HT1080 (cell line): ENCODE data around the gene TRMU. TPM values are rescaled to one million over a fixed set of nuclear protein-coding genes. Genes with fewer than 3 reads are reported as not detected.
"Not testable (repeated sequence)": the region's sequence is repeated elsewhere in the genome, so short reads cannot be mapped to it uniquely, and the experiment has no call there.

Source experiments
- DNase-seq: peaks from one replicate; pipeline ENCODE4 v3.0.0-alpha.2; 2015; ENCODE audit warnings: low read depth
- total RNA-seq: library from RNA; depleted of rRNA; stranded (reverse); fragments of >200 nt; shearing (Covaris generic); gene quantifications from 2 replicates; pipeline ENCODE4 v1.2.3, GENCODE V29; 2014

The TRMU gene
- total RNA-seq, 1 experiment from 2014 or later: 68.0 TPM

DNA sequence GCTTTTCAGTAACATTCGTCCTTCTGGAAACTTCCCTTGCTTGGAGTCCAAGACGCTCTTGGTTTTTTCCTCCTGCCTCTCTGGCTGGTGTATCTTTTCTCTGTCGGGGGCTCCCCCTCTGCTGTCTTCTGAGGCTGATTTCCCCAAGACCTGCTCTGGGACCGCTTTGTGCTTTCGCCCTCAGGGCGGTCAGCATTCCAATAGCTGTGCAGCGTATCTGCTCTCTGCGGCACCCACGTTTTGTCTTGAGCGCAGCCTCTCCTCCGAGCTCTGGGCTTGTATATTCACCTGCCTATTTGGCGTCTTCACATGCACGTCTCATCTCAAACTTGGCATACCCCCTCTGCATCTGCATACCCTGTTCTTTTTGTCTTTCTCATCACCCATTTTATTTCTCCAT is 36.4 kb upstream of the TRMU start:
- no peak for DNase-seq

GRCh38 chr22:46300491-46300890 is 35.0 kb upstream of the TRMU start:
- no peak for DNase-seq

DNA sequence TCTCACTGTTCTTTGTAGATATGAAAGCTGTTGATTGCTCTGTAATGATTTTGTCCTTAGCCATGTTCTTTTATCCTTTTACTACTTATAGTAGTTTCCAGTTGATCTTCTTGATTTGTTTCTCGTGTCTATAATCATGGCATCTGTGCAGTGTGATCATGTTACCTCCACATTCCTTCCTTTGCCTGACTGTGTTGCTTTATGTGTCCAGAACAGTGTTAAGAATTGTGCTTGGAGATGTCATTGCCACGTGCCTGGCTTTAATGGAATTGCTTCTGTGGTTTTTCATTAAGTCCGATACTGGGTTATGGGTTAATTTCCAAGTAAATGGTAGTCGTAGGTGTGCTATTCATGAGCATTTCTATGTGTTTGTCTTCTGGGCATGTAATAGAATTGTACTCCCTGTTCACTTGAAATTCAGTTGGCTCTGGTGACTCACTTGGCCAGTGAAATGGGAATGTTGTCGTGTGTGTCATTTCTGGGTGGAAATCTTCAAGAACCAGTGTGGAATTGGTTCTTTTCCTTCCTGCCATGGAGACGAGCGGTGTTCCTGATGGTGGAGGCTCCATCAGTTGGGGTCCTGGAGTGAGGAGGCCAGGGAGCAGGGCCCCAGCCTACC is 32.1 kb upstream of the TRMU start:
- DNase-seq: peak; percentile 20

DNA sequence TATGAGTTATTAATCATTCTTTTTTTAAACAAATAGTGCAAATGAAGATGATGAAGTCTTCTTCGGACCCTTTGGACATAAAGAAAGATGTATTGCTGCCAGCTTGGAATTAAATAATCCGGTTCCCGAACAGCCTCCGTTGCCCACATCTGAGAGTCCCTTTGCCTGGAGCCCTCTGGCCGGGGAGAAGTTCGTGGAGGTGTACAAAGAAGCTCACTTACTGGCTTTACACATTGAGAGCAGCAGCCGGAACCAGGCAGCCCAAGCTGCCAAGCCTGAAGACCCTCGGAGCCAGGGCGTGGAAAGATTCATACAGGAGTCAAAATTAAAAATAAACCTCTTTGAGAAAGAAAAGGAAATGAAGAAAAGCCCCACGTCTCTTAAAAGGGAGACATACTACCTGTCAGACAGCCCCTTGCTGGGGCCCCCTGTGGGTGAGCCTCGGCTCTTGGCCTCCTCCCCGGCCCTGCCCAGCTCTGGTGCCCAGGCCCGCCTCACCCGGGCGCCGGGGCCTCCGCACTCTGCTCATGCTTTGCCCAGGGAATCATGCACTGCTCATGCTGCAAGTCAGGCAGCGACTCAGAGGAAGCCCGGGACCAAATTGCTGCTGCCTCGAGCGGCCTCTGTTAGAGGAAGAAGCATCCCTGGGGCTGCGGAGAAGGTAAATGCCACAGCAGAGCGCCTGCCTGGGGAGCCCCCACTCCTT is 27.1 kb upstream of the TRMU start:
- no peak for DNase-seq

DNA sequence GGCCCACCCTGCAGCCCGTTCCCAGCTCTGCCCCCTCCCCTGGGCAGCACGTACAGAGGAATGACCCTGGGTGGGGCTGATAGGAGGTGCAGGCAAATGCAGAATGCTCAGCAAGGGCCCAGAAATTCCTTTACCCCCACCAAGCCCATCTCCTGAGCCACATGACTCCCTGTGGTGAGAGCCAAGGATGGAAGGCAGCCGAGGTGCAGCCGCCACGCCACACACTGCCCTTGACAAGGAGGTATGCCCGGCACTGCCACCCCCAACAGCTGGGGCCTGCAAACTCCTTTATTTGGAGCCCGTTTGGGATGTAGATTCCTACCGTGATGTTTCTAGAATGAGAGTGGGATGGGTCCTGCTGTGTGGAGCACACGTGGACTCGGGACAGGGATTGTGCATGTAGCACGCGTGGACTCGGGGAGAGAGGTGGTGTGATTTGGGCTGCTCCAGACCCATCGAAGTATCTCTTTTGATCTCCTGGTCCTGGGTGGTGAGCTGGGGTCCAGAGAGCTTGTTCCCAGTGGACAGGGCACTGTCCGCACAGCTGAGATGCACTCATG is 25.9 kb upstream of the TRMU start:
- DNase-seq: no peak

DNA sequence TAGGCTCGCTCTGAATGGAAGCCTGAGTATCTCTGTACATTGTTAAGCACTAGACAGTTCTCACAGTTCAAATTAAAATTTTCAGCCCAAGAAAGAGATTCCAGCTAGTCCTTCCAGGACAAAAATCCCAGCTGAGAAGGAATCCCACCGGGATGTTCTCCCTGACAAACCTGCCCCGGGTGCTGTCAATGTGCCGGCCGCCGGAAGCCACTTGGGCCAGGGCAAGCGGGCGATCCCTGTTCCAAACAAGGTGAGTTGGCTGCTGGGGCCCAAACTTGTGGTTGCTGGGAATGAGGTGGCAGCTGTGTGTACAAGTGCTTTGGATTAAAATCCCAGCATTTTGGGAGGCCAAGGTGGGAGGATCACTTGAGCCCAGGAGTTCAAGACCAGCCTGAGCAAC is 23.5 kb upstream of the TRMU start:
- no peak for DNase-seq

GRCh38 chr22:46312848-46313247 is 22.7 kb upstream of the TRMU start:
- DNase-seq: not testable (repeated sequence)

GRCh38 chr22:46315976-46316375 is 19.5 kb upstream of the TRMU start:
- no peak for DNase-seq

DNA sequence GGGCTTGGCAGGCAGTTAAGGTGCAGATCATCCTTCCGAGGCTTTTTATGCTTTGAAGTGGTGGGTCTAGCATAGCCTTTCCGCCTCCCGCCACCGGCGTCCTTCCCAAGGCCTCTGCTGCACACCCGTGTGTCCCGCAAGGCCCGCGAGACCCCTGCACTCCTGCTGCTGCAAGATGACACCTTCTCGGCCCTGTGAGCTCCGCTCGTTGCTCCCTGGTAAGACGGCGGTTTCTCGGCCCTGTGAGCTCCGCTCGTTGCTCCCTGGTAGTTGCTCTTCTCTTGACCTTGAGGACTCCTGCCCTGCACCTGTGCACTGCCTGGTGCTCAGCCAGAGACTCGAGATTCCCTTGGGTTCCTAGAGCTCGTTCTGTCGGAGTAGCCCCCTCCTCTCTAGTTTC is 17.9 kb upstream of the TRMU start:
- DNase-seq: no peak

- DNase-seq: no peak
These were observed 16.9 kb upstream of the TRMU start for GRCh38 chr22:46318576-46318975.

- DNase-seq: no peak
These were observed 16.2 kb upstream of the TRMU start for GRCh38 chr22:46319319-46319718.

- DNase-seq: no peak
These were observed 15.3 kb upstream of the TRMU start for GRCh38 chr22:46320166-46320710.

GRCh38 chr22:46320716-46321386 is 14.7 kb upstream of the TRMU start:
- no peak for DNase-seq

DNA sequence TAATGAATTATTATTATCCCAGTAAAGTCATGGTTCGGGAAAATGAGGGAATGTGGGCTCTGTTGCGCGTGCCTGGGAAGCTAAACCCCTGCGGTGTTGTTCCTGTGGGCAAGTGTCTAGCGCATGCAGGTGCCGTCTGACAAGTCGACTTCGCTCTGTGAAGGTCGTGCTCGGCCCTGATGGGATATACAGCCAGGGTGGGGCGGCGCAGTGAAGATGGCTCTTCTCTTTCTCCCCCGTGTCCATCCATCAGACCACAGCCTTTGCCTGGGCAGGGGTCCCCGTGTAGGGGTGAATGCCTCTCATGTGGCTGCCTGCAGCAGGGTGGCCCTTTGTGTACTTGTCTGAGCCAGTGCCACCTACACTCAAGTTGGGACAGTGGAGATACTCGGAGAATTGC is 12.8 kb upstream of the TRMU start:
- DNase-seq: no peak

DNA sequence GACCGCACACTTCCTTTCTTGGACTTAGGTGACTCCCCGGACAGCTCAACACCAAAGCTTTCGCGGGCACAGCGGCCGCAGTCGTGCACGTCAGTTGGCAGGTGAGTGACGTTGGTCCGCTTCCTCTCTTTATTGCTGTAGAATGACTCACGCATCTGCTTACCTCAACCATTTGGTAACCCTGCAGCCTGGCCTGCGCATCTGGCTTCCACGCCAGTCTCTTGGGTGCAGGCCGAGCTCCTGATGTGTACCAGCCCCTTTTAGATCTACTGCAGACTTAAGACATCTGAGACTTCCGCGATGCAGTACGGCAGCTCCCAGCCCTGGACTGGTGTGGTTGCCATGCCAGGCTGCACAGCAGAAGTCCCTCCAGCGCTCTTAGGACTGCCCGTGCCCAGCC is 12.4 kb upstream of the TRMU start:
- DNase-seq: no peak

DNA sequence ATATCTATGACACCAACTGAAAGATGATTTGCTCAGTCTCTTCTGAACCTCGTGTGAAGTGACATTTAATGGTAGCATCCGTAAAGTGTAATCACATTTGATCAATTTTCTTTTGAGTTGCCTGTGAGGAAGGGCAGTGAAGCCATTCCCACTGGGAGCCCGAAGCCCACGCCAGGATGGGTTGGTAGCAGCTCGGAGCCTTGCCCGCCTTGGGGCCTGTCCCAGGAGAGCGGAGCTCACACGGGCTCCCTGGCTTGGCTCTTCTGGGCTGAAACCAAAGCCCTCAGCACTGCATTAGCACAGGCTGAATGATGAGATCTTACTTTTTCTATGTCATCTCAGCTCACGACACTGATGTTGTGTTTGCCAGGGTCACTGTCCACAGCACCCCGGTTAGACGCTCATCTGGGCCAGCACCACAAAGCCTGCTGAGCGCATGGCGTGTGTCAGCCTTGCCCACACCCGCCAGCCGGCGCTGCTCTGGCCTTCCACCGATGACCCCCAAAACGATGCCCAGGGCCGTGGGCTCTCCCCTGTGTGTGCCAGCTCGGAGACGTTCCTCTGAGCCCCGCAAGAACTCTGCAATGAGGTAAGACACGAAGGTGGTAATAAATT is 9.3 kb upstream of the TRMU start:
- no peak for DNase-seq

DNA sequence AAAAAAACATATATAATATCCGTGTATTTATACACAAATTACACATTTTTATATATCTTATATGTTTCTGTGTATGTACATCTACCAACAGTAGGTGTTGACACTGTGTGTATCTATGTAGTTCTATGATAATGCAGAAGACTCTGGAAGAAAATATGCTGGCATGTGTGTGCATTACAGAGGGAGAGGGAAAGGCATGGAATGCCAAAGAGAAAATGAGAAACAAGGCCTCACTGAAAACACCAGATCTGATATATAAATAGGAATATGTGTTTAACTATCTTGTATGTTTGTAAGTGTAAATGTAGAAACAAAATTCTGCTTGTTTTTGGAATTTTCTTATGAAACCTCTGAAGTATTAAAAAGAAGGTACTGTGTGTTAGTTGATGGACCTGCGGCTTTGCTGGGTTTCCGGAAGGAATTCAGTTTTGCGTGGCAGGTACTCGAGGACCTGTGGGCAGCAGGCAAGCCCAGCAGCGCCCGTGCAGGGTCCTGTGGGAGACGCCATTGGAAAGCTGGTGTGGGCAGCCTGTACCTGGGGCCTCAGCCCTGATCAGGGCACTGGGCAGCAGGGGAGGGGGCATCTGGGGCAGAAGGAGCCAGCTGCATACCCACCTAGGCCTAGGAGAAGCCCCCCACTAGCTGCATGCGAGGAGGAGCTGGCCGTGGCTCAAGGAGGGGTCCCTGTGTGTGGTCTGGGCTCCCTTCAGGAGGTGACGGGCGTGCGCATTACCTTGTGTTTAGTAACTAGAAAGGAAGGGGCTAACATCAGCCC is 7.6 kb upstream of the TRMU start:
- DNase-seq: no peak

- DNase-seq: no peak
These were observed 6.7 kb upstream of the TRMU start for GRCh38 chr22:46328797-46329196.

- no peak for DNase-seq
These were observed 5.9 kb upstream of the TRMU start for GRCh38 chr22:46329616-46330015.

GRCh38 chr22:46330426-46330825 is 5.1 kb upstream of the TRMU start:
- no peak for DNase-seq

DNA sequence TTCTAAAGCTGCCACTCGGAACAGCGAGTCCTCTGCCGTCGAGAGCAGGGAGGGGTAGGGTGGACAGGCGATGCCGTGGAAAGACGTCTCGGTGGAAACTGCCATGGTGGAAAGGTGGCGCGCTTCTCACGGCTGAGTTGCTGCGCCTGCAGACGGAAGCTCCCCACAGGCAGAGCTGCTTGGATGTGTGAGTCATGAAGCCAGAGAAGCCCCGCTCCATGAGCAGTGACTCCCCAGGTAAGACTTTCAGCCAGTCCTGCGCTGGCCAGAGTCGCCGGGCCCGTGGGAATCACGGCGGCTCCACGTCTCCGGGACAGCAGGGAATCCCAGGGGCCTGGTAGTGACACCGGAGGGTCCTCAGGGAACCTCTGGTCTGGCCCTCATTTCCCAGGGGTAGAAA is 4.0 kb upstream of the TRMU start:
- DNase-seq: no peak
